Stimulated activated CD8-positive, alpha-beta memory T cell treated with anti-CD3 and anti-CD28 coated beads, Interleukin-7, amount 100 ng/mL, for 24 hours (primary cell): ENCODE measurements around the gene B3GALNT1.

ENCODE experiments used
- DNase-seq: peaks from one replicate; pipeline ENCODE4 v3.0.0-alpha.2; 2020; ENCODE audit warnings: low read depth

Gene B3GALNT1

GRCh38 chr3:161104561-161105551 is at the start of gene B3GALNT1:
Gene B3GALNT1, minus strand, starts transcription at chr3:161105349. Its CDS starts 18,595 bp downstream, at chr3:161086754.
- no peak for DNase-seq

GRCh38 chr3:161153480-161153879 is 48.3 kb upstream of the B3GALNT1 start:
- no peak for DNase-seq

GRCh38 chr3:161150001-161150525 is 44.9 kb upstream of the B3GALNT1 start:
- no peak for DNase-seq

- no peak for DNase-seq
Observed at GRCh38 chr3:161149529-161149928, 44.4 kb upstream of the B3GALNT1 start.

- DNase-seq: no peak
Observed at GRCh38 chr3:161148832-161149475, 43.8 kb upstream of the B3GALNT1 start.

- no peak for DNase-seq
Observed at GRCh38 chr3:161142486-161142885, 37.3 kb upstream of the B3GALNT1 start.

GRCh38 chr3:161139686-161140085 is 34.5 kb upstream of the B3GALNT1 start:
- no peak for DNase-seq

GRCh38 chr3:161137260-161137659 is 32.1 kb upstream of the B3GALNT1 start:
- DNase-seq: no peak

- no peak for DNase-seq
Observed at GRCh38 chr3:161132391-161132790, 27.2 kb upstream of the B3GALNT1 start.

GRCh38 chr3:161126495-161126894 is 21.3 kb upstream of the B3GALNT1 start:
- DNase-seq: no peak

GRCh38 chr3:161117646-161118045 is 12.5 kb upstream of the B3GALNT1 start:
- DNase-seq: no peak

- DNase-seq: no peak
Observed at GRCh38 chr3:161108840-161109239, 3.7 kb upstream of the B3GALNT1 start.

GRCh38 chr3:161107311-161107710 is 2.2 kb upstream of the B3GALNT1 start:
- DNase-seq: no peak

- DNase-seq: no peak
Observed at GRCh38 chr3:161103776-161104385, 1.3 kb downstream of the B3GALNT1 start.

GRCh38 chr3:161101609-161102008 is 3.5 kb downstream of the B3GALNT1 start:
- no peak for DNase-seq

- no peak for DNase-seq
Observed at GRCh38 chr3:161100994-161101393, 4.2 kb downstream of the B3GALNT1 start.

- no peak for DNase-seq
Observed at GRCh38 chr3:161096771-161097367, 8.3 kb downstream of the B3GALNT1 start.

GRCh38 chr3:161093895-161094294 is 11.3 kb downstream of the B3GALNT1 start:
- DNase-seq: no peak

GRCh38 chr3:161084277-161084676 is 20.9 kb downstream of the B3GALNT1 start:
- DNase-seq: no peak

GRCh38 chr3:161083131-161083530 is 22.0 kb downstream of the B3GALNT1 start:
- DNase-seq: no peak

- DNase-seq: no peak
Observed at GRCh38 chr3:161082063-161082462, 23.1 kb downstream of the B3GALNT1 start.

- DNase-seq: no peak
Observed at GRCh38 chr3:161081633-161082032, 23.5 kb downstream of the B3GALNT1 start.
